Measurements from ENCODE around the gene RAD9B. TPM values are rescaled to one million over a fixed set of nuclear protein-coding genes. Genes with fewer than 3 reads are reported as not detected.
"Not testable (repeated sequence)": the region's sequence is repeated elsewhere in the genome, so short reads cannot be mapped to it uniquely, and the experiment has no call there.

RAD9B gene
- total RNA-seq, 1 donor: 1.3 TPM

- TF ChIP-seq CTCF (IDR thresholded peaks at IDR 0.05; ENCODE audit: insufficient read depth, low read depth, low read length): no peak
- no peak overlapping the region for H3K4me3 ChIP-seq (ENCODE audit: low read depth, low read length)
- no peak for DNase-seq (ENCODE audit: low read depth)
Measured at GRCh38 chr12:110536834-110537604, 34.9 kb downstream of the RAD9B start.

DNA sequence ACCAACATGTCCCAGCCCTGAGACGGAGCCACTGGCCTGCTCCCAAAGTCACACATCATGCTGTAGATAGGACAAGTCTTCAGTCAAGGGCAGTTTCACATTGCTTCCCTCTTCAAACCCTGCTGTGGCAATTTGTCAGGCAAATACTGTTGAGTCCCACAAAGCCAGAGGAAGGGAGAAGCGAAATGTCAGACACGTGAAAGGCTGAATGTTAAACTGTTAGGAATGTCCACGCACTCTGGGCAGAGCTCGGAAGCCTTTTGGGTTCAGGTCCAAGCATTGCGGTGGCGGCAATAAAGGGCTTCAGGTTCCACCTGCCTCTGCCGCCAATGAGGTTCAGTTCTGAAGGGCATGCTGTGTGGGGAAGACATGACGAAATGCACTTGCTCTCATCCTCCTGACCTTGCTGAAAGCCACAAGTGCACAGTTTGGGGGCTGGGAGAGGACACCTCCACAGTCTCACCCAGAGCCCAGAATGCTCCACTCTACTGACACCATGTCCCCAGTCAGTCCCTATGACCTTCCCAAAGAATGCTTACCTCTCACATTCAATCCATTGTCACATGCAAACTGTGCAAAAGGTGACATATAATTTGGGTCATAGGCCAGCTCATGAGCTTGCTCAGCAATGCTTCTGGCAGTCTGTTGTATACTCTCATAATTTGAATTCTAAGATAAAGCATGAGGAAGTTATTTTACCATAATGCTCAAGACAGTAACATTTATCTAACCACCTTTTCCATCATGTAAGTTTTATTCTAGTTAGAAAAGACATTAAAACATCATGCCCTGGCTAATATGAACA lies 35.7 kb downstream of the RAD9B start:
- TF ChIP-seq CTCF (IDR thresholded peaks at IDR 0.05; ENCODE audit: insufficient read depth, low read depth, low read length): no peak
- no peak for DNase-seq (ENCODE audit: low read depth)
- no peak overlapping the region for H3K4me3 ChIP-seq (ENCODE audit: low read depth, low read length)

DNA sequence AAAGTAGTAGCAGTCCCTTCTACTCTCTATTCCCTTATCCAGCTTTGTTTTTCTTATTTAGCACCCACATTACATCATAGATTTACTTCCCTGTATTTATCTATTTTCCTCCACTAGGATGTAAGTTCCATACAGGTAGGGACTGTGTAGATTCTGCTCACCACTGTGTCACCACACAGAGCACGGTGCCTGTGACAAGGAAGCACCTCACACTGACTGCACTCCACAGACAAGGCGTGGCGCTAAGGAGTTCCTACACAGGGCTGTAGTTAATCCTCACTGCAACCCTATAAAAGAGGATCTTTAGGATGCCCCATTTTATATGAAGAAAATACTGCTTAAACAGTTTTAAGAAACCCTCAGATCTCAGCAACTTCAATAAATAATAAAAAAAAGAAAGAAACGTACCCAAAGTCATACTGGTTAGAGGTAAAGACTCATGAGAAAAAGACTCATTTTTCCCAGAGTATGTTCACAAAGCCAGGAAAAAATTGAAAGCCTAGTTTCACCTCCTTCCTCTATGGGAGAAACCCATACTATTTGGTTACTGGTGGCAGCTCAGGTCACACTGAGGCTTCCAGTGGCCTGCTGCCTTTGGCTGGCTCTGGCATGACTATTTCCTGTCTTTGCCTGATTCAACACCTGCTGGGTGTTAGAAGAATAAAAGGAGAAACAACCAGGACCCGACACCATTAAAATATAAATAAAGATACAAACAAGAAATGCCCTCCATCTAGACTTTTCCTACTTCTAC lies 36.9 kb downstream of the RAD9B start:
- no peak for TF ChIP-seq CTCF (IDR thresholded peaks at IDR 0.05; ENCODE audit: insufficient read depth, low read depth, low read length)
- no peak for DNase-seq (ENCODE audit: low read depth)
- H3K4me3 ChIP-seq (ENCODE audit: low read depth, low read length): no peak overlapping the region

DNA sequence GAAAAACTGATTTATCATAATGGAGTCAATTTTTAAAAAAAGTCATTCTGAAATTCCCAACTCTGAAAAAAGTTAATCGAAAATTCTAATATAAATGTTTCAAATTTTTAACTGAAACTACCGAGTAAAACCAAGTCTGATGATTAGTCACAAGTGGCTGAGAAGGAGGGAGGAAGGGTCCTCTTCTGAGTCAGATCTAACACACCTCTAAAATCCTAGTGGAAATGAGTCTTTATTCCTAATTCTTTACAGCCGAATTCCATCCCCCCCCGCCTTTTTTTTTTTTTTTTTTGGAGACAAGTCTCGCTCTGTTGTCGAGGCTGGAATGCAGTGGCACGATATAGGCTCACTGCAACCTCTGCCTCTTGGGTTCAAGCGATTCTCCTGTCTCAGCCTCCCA lies 37.9 kb downstream of the RAD9B start:
- H3K4me3 ChIP-seq (ENCODE audit: low read depth, low read length): no peak overlapping the region
- no peak for TF ChIP-seq CTCF (IDR thresholded peaks at IDR 0.05; ENCODE audit: insufficient read depth, low read depth, low read length)
- no peak for DNase-seq (ENCODE audit: low read depth)

GRCh38 chr12:110543252-110543959 lies 41.3 kb downstream of the RAD9B start:
- no peak overlapping the region for H3K4me3 ChIP-seq (ENCODE audit: low read depth, low read length)
- peak; percentile 90 for DNase-seq (ENCODE audit: low read depth)
- no peak for TF ChIP-seq CTCF (IDR thresholded peaks at IDR 0.05; ENCODE audit: insufficient read depth, low read depth, low read length)

- no peak for DNase-seq (ENCODE audit: low read depth)
- H3K4me3 ChIP-seq (ENCODE audit: low read depth, low read length): no peak overlapping the region
- TF ChIP-seq CTCF (IDR thresholded peaks at IDR 0.05; ENCODE audit: insufficient read depth, low read depth, low read length): no peak
Measured at GRCh38 chr12:110543965-110544364, 41.8 kb downstream of the RAD9B start.

- H3K4me3 ChIP-seq (ENCODE audit: low read depth, low read length): not testable (repeated sequence)
- DNase-seq (ENCODE audit: low read depth): peak; percentile 94
Measured at GRCh38 chr12:110545259-110545658, 43.1 kb downstream of the RAD9B start.

All from fibroblast of villous mesenchyme (primary cell).